Measurements from ENCODE around the gene VPS50.
"Not testable (repeated sequence)": the region's sequence is repeated elsewhere in the genome, so short reads cannot be mapped to it uniquely, and the experiment has no call there.

Gene VPS50

GRCh38 chr7:93331706-93332105 lies 99.5 kb downstream of the VPS50 start:
- no peak for DNase-seq (ENCODE audit: low read depth)

- no peak for DNase-seq (ENCODE audit: low read depth)
Observed at GRCh38 chr7:93332172-93332571, 100.0 kb downstream of the VPS50 start.

GRCh38 chr7:93337052-93337451 lies 104.9 kb downstream of the VPS50 start:
- no peak for DNase-seq (ENCODE audit: low read depth)

GRCh38 chr7:93342178-93342577 lies 110.0 kb downstream of the VPS50 start:
- not testable (repeated sequence) for DNase-seq (ENCODE audit: low read depth)

GRCh38 chr7:93350338-93350737 lies 118.2 kb downstream of the VPS50 start:
- no peak for DNase-seq (ENCODE audit: low read depth)

DNA sequence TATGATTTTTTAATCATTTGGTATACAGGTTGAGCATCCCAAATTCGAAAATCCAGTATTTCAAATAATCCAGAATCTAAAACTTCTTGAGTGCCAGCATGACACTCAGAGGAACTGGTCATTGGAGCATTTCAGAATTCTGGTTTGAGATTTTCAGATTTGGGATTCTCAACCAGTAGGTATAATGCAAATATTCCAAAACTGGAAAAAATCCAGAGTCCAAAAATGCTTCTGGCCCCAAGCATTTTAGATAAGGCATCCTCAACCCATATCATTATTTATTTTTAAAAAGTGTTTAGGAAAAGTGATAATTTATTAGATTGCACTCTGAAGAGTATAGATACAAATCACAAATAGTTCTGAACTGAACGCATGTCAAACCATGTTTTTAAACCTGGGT lies 120.7 kb downstream of the VPS50 start:
- no peak for DNase-seq (ENCODE audit: low read depth)

DNA sequence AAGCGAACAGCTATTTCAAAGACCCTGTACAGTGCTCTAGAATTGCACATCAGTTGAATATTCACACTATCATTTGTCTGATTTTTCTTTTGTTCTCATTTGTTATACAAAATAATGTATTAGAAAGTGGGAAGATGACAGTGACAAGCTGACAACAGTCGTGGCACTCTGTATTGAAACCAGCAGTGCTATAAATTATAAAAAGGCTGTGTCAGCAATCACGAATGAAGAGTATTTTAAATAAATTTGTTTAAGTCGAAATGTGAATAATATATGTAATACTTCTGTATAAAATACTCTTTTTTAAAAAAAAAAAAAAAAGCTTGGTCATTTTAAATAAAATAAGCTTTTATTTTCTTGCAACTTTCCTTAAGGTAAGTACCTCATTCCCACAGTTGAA lies 122.6 kb downstream of the VPS50 start:
- DNase-seq (ENCODE audit: low read depth): no peak

DNA sequence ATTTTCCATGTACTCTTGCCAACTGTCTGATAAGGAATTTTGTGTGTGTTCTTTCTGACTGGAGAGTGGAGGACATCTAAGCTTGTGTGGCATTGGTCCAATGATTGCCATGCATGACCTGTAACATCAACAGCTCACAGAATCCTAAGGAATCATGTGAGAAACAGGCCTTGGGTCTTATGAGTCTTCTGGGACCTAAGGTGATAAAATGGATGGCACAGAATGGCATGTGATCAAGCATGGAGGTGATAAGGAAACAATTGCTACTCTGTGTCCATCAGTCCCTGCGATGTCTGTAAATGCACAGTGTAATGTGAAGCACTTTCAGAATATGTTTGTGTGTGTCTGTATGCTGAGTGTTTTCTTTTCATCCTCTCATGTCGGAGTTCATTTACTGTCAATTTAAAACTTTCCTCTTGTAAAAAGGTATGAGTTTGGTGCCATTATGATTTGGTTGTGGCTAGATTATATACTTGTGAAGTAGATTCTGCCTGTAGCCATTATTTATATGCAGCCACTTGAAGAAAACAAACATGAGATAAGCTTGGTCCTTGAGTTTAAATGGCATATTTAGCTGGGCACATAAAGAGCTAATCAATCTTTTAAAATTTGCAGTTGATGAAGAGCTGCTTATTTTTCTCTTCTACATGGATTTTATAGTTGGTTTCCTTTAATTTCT lies 127.5 kb downstream of the VPS50 start:
- no peak for DNase-seq (ENCODE audit: low read depth)

DNA sequence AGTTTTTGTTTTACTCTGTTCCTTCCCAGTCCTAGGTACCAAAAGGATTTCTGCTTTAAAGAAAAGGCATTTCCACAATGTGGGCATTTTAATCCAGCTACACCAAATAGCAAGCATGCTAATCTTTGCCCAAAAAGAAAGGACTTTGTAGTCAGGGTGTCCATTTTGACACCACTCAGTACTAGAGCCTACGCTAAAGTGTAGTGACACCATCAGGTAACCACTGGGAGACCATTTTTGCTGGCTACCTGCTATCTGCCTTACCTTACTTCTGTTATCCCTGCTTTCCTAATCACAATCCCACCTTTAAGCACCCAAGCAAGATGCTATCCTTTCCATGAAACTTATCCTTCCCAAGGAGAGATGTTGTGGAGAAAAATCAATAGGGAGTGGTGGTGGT lies 129.7 kb downstream of the VPS50 start:
- no peak for DNase-seq (ENCODE audit: low read depth)

DNA sequence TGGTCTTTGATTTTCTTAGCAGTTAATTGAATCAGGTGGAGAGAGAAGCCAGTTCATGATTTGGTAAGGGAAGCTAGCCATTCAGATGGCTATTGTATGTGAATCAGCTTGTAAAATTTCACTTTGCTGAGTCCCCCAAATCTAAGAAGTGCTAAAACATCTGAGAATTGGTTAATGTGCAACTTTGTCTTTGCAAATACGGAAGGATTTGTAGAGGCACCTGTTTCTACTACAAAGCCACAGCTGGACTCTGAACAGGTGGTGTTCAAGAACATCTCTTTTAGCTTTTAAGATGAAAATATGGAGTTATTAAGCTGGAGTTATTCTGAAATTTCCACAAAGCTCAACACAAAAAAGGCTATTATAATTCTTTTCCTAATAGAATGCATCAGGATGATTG lies 132.6 kb downstream of the VPS50 start:
- no peak for DNase-seq (ENCODE audit: low read depth)

- DNase-seq (ENCODE audit: low read depth): no peak
Observed at GRCh38 chr7:93365341-93365740, 133.2 kb downstream of the VPS50 start.

DNA sequence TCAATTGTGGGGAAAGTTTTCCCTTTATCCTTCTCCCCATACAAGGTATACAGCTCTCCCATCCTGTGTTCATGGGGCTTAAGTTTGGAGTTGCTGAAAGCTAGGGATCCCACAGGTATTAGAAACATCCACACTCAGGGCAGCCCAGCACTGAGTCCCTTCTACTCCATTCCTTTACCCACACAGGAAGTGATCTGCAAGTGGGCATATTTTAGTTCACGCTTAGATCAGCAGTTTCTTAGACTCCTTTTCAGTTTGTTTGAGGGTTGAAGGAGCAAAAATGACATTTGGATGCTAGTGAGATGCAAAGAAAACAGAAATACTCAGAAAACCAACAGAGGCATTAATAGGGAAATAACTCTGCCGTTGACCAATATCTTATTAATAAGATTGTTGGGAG lies 134.7 kb downstream of the VPS50 start:
- DNase-seq (ENCODE audit: low read depth): no peak

- no peak for DNase-seq (ENCODE audit: low read depth)
Observed at GRCh38 chr7:93367254-93367653, 135.1 kb downstream of the VPS50 start.

- not testable (repeated sequence) for DNase-seq (ENCODE audit: low read depth)
Observed at GRCh38 chr7:93370937-93371336, 138.8 kb downstream of the VPS50 start.

- no peak for DNase-seq (ENCODE audit: low read depth)
Observed at GRCh38 chr7:93373537-93373936, 141.4 kb downstream of the VPS50 start.

- no peak for DNase-seq (ENCODE audit: low read depth)
Observed at GRCh38 chr7:93374345-93374940, 142.3 kb downstream of the VPS50 start.

DNA sequence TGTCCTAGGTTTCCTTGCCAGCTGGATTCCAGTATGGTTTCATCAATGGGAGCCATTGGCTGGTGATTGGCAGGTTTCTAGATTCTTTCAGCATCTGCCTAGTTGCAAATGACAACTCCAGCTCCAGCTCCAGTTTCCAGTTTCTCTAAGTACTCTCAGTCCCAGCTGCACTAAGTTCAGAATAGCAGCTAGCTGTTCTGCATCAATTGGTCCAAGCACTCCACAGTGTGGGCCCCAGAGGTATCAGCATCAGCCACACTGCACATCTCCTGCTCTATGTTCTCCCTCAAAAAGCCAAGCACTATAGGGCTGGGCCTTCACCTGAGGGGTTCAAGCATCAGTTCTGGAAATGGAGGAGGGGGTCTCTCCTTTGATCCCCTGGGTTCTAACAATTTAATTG lies 143.4 kb downstream of the VPS50 start:
- DNase-seq (ENCODE audit: low read depth): no peak

DNA sequence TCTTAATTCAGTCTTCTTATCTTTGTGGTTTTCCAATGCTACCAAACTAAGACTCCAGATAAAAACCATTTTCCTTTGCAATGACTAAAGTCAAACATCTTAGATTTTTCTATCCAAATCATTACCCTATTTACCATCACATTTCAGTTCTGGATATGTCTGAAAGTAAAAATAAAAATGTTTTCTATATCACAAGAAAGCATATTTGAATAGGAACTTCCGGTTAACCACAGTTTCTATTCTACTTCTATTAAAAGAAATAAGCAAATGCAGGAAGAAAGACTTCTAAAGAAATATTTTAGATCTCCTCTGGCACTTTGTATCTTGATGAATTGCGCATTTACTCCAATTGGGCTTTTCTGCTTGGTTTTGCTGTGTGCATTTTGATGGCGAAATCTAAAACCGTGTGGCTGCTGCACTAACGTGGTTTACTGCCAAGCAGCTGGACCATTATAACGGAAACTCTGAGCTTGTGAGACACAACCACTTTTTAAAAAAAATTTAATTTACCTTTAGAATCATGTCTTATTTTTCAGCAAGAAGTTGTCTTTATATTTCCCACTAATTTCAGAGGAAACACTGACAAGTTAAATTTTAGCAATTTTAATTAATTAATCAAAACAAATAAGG lies 146.1 kb downstream of the VPS50 start:
- DNase-seq (ENCODE audit: low read depth): no peak

- DNase-seq (ENCODE audit: low read depth): no peak
Observed at GRCh38 chr7:93382362-93382761, 150.2 kb downstream of the VPS50 start.

GRCh38 chr7:93390660-93391059 lies 158.5 kb downstream of the VPS50 start:
- DNase-seq (ENCODE audit: low read depth): no peak

DNA sequence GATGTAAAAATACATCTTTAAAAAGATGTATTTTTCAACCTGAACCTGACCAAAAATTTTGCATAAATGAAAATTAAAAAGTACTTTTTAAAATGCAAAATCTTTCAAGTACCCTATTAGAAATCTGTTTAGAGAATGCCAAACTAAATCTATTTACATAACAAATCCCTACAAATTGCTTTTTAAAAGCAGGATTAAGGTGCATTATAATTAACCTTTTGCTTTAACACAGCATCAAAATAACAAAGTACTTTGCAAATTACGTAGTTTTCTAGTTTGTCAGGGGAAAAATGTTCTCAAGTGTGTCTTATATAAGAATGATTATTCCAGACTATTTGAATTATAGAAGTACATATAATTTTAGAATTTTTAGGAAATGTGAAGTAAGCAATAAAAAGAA lies 160.8 kb downstream of the VPS50 start:
- DNase-seq (ENCODE audit: low read depth): no peak

DNA sequence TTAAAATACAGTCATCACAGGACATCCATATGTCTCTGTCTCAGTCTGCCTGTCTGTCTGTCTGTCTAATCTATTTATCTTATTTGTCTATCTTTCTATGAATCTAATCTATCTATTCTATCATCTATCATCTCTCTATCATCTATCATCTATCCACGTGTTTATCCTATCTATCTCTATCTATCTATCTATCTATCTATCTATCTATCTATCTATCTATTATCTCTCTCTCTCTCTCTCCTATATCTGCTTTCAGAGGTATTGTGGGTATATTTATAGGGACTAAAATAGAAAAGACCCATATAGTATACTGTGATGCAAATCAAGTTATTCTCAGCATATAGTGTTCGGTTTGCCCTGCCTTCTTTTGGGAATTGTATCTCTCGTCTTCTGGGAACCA lies 167.5 kb downstream of the VPS50 start:
- DNase-seq (ENCODE audit: low read depth): no peak

DNA sequence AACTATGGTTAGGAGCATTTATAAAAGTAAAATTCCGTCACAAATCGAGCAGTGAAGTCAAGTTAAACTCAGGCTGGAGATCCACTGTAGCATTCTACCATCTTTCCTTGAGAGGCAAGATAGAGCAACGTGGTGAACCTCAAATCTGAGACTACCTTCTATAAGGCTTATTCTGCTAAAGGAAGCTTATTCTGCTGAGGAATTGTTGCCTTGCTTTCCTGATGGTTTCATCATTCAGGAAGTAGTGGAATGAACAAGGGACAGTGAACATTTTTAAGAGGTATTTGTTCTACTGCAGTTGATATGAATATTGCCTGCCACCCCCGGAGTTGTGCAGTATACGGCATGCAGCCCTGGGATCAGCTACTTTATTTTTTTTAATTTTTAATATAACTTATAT lies 170.8 kb downstream of the VPS50 start:
- DNase-seq (ENCODE audit: low read depth): no peak

GRCh38 chr7:93407239-93407638 lies 175.1 kb downstream of the VPS50 start:
- DNase-seq (ENCODE audit: low read depth): no peak
